Testis (tissue), 3 donors: ENCODE measurements around the gene DLGAP4. TPM values are rescaled to one million over a fixed set of nuclear protein-coding genes. Genes with fewer than 3 reads are reported as not detected.

ENCODE experiments used
- DNase-seq: peaks from one replicate; pipeline ENCODE4 v3.0.0-alpha.2; 2019
- H3K27ac ChIP-seq, 2 donors: fragments of 200-600 bp; sonication (generic); one replicate each; pipeline ENCODE4 v1.5.1; 2019
- H3K27me3 ChIP-seq: fragments of 200-600 bp; sonication (generic); one replicate; pipeline ENCODE4 v1.5.1; 2019
- H3K36me3 ChIP-seq: fragments of 200-600 bp; sonication (generic); one replicate; pipeline ENCODE4 v1.5.1; 2017; ENCODE audit warnings: low read depth; ENCODE audit errors: missing control alignments
- H3K4me1 ChIP-seq: fragments of 200-600 bp; sonication (generic); one replicate; pipeline ENCODE4 v1.5.1; 2019
- H3K4me3 ChIP-seq, 2 donors: fragments of 200-600 bp; sonication (generic); one replicate each; pipeline ENCODE4 v1.5.1; 2017 to 2019
- H3K9me3 ChIP-seq: fragments of 200-600 bp; sonication (generic); one replicate; pipeline ENCODE4 v1.5.1; 2017
- POLR2A ChIP-seq: fragments of 450-650 bp; IDR thresholded peaks from one replicate; pipeline ENCODE4 v1.6.1; 2017; ENCODE audit warnings: antibody characterized with exemption, mild to moderate bottlenecking, moderate library complexity
- WGBS, 2 donors: methylation state at CpG; one replicate each; pipeline ENCODE4 v1.1.5; 2018; 5-methylcytosine and 5-hydroxymethylcytosine counted together
- intact Hi-C: fragments of 100-400 bp; cut with DNase I; formaldehyde crosslinking; loops from one replicate; pipeline ENCODE4 v1.15.1; 2023; ENCODE audit warnings: low total_unique reads
- polyA plus RNA-seq: library from polyadenylated mRNA; stranded (reverse); fragments of 350-450 nt; fragmentation: Illumina TruSeq; extraction: RNeasy Lipid Tissue Mini Kit (QIAGEN cat#74804); gene quantifications from one replicate; pipeline ENCODE4 v1.2.3, GENCODE V29; 2014; ENCODE audit warnings: low read depth, low replicate concordance; ENCODE audit not compliant: insufficient read depth
- total RNA-seq, 2 donors: library from RNA; depleted of rRNA; stranded (reverse); fragments of >200 nt; gene quantifications; one replicate each; pipeline ENCODE4 v1.2.3, GENCODE V29; 2016
- TF ChIP-seq, protein P1 (sequence below), 3 experiments: fragments of 450-650 bp in 2 of 3; fragments of 200-600 bp in 1 of 3; sonication (generic) in 1 of 3; IDR thresholded peaks; one replicate each; pipeline ENCODE4 v1.5.1; 2016 to 2019; ENCODE audit warnings: antibody characterized with exemption in 3 of 3, mild to moderate bottlenecking in 2 of 3, moderate library complexity in 1 of 3

Gene DLGAP4
- total and polyA plus RNA-seq, 3 donors from 2014 or later = 69.1 to 110 (median 110) TPM

DNA sequence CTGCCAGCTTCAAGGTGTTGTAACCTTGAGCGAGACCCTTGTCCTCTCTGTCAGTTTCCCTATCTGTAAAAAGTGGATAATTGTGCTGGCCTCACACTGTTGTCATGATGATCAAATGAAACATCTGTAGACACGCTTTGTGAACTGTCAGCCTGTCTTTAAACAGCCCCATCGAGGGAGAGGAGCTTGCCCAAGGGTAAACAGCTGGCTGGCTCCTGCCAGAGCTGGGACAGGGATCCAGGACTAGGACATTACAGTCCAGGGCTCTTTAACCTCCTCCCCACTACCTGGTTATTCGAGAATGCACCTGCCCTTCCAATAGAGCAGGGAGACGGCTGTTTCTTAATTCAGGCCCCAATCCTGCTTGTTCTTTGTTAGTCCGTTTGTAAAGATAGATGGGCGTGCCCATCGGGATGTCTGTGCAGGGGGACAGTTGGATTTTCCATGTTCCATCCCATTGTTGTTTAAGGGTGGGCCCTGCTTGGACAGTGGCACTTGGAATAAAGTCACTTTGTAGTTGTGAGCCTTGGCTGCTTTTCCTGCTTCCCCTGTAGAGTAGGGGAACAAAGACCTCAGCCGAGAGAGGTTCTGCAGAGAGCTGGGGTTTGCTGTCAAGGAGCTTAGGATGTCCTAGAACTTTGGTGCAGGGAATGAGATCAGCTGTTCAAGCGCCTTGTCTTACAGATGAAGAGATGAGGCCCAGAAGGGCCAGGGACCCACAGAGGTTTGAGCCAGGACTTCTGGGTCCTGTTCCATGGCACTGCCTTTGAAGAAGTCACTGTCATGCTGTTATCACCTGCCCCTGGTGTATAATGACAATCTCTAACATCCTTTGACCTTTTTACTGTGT, 157.3 kb downstream of the DLGAP4 start:
- H3K4me3 ChIP-seq = peak overlapping the region; percentile 71 to 82
- H3K9me3 ChIP-seq = no peaks in the 10 kb centered on the region
- H3K4me1 ChIP-seq = peaks cover 59% of the 10 kb centered on the region
- H3K27ac ChIP-seq = peak overlapping the region; percentile 81 to 85
- DNase-seq = no peak
- no peaks in the 10 kb centered on the region for H3K27me3 ChIP-seq
- H3K36me3 ChIP-seq = no peaks in the 10 kb centered on the region
- 20 to 29% methylated on average over 9 to 10 of the region's 10 CpGs for WGBS, 2 donors
- no peak for TF ChIP-seq POLR2A
- TF ChIP-seq, protein P1, sequence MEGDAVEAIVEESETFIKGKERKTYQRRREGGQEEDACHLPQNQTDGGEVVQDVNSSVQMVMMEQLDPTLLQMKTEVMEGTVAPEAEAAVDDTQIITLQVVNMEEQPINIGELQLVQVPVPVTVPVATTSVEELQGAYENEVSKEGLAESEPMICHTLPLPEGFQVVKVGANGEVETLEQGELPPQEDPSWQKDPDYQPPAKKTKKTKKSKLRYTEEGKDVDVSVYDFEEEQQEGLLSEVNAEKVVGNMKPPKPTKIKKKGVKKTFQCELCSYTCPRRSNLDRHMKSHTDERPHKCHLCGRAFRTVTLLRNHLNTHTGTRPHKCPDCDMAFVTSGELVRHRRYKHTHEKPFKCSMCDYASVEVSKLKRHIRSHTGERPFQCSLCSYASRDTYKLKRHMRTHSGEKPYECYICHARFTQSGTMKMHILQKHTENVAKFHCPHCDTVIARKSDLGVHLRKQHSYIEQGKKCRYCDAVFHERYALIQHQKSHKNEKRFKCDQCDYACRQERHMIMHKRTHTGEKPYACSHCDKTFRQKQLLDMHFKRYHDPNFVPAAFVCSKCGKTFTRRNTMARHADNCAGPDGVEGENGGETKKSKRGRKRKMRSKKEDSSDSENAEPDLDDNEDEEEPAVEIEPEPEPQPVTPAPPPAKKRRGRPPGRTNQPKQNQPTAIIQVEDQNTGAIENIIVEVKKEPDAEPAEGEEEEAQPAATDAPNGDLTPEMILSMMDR (IDR thresholded peaks at IDR 0.05) = no peak
- intact Hi-C loops = loop anchor here (5.0 kb wide), 1 partner anchor 79 kb away; the partner anchor contains the start of gene MYL9

DNA sequence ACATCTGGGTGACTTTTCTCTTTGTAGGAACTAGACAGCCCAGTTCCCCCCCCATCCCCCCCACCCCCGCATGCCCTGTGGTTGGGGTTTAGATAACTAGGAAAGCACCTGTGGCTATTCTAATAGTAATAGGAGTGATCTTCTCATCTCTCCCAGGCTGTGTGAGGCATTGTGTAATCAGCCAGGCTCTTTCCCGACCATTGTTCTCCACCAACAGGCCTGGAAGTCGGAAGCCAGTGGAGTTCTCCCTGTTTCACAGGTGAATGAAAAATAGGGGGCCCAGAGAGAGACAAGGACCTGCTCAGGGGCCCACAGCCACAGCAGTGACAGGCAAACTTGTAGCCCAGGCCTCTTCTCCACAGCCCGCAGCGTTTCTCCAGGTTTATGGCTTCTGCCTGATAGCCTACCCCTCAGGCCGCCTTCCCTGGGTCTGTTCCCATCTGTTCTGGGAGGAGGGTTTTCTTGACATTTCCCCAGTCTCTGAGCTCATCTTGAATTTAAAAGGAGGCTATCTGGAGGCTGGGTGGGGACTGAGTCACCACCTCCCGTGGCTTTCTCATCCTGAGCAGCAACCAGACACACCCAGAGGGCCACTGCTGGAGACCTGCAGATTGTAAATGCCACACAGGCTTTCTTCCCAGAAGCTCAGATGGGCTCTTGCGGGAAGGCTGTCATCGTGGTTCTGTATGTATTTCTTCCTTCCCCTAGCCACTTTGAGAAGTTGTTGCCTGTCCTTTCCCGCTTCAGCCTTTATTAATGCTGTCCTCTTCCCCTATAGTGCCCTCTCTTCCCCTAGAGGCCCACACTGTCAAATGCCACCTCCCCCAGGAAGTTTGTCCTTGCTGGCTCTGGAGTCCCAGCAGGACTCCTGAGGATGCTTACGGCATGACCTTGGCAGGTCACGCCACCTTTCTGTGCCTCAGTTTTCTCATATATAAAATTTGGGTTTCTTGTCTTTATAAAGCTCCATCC, 159.3 kb downstream of the DLGAP4 start:
- intact Hi-C loops = no loop called here
- H3K27ac ChIP-seq = peak overlapping the region; percentile 7 to 66
- no peak for TF ChIP-seq POLR2A
- TF ChIP-seq, protein P1 (IDR thresholded peaks at IDR 0.05) = no peak
- no peak for DNase-seq
- WGBS, 2 donors = 52 to 55% methylated on average over 12 of the region's 12 CpGs
- peaks cover 62% of the 10 kb centered on the region for H3K4me1 ChIP-seq
- H3K36me3 ChIP-seq = no peaks in the 10 kb centered on the region
- H3K4me3 ChIP-seq = no peak overlapping the region
- no peaks in the 10 kb centered on the region for H3K9me3 ChIP-seq
- H3K27me3 ChIP-seq = no peaks in the 10 kb centered on the region

DNA sequence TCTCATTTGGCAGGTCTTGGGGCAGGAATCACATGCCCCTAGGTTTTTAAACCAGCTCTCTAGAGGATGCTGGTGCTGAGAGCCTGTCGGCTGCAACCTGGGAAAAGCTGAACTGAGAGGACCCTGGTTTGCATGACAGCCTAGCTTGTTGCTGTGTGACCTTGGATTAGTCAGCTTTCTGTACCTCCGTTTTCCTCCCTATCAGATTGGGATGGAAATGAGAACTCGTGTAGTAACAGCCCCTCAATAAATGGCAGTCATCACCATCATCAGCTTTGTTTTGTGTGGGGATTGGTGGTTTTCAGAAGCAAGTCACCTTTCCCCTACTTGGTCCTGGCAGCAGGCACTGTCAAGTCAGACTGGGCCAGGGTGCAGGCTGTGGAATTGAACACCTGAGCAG, 159.9 kb downstream of the DLGAP4 start:
- no peak for DNase-seq
- Histone ChIP-seq H3K4me1 (peaks cover 59% of the 10 kb centered on the region), H3K9me3 (no peaks in the 10 kb centered on the region), H3K36me3 (no peaks in the 10 kb centered on the region), H3K27ac (peak overlapping the region; percentile 7 to 66), H3K27me3 (no peaks in the 10 kb centered on the region), H3K4me3 (no peak overlapping the region)
- WGBS, 2 donors = 25 to 26% methylated on average over 3 of the region's 3 CpGs
- TF ChIP-seq, protein P1 (IDR thresholded peaks at IDR 0.05) = no peak
- no peak for TF ChIP-seq POLR2A
- intact Hi-C loops = no loop called here

DNA sequence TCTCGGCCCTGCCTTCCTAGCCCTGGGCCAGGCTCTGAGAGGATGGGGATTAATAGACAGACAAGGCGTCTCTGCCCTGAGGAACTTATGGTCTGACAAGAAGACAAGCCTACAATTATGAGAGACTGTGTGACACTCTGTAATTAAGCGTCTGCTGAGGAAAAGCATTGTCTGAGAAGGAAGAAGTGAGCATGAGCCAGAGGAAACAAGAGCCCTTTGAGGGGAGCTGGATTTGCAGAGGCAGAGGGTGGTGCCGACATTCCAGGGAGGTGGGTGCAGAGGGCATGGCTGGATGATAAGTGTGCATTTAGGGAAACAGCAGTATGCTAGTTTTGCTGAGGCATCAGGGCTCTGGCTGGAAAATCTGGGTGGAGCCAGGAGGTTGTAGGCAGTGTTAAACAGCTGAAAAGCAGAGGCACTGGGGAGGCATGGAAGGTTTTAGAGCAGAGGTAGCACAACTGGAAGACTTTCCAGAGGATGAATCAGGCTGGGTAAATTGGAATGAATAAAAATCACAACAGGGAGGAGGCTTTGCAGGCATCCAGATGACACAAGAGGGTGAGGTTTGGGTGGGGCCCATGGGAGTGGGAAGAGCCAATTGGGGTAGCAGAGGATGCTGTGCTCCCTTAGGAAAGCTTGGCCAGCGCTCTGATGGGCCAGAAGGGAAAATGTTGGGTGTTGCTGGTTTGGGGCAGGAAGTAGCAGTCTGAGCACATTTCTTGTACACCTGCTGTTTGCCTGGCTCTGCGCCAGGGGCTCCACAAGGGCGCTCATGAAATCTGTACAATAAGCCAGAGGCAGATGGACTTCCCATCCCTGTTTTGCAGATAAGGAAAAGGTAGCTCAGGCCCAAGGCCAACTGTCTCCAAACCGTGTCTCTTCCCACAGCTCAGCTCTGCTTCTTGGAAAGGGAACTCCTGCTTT, 161.2 kb downstream of the DLGAP4 start:
- TF ChIP-seq, protein P1 (IDR thresholded peaks at IDR 0.05) = no peak
- no peak for TF ChIP-seq POLR2A
- Histone ChIP-seq H3K9me3 (no peaks in the 10 kb centered on the region), H3K4me1 (peaks cover 69% of the 10 kb centered on the region), H3K36me3 (no peaks in the 10 kb centered on the region), H3K4me3 (no peak overlapping the region), H3K27ac (peak overlapping the region in 1 of 2 donors; percentile 48), H3K27me3 (no peaks in the 10 kb centered on the region)
- WGBS, 2 donors = 43 to 45% methylated on average over 5 to 8 of the region's 8 CpGs
- no peak for DNase-seq
- intact Hi-C loops = no loop called here
